A673 (cell line): ENCODE measurements around the gene LDB2.

Source experiments
- CTCF ChIP-seq: fragments of 300-800, 200-600 bp; sonication (generic); conservative IDR thresholded peaks from 2 replicates; pipeline ENCODE4 v1.5.1; 2017; ENCODE audit warnings: low read depth, mild to moderate bottlenecking, antibody characterized with exemption, low read length, moderate library complexity, mixed read lengths
- EZH2 ChIP-seq: fragments of 200-600 bp; sonication (generic); IDR thresholded peaks from 2 replicates; pipeline ENCODE4 v1.6.1; 2017; ENCODE audit warnings: borderline replicate concordance, low read depth, mild to moderate bottlenecking, mixed read lengths, antibody characterized with exemption, low read length; ENCODE audit not compliant: poor library complexity, severe bottlenecking

DNA sequence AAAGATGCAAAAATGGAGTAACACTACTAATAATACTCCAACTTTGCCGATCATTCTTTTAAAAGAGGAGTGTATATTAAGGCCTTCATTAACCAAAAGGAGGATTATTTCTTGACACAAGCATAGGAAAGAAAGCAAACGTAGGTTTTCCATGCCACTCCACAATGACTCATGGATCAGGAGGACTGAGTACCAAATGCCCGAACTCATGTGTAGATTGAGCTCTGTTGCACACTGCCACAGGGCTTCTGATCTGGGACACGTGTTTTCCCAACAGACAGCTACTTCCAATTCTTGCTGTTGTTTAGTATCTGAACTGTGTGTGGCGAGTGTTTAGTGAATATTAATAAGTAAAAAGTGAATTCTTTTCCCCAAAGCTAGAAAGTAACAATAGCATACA lies 131.2 kb downstream of the LDB2 start:
- TF ChIP-seq CTCF (no peak), EZH2 (no peak)
